Activated CD4-positive, alpha-beta memory T cell treated with anti-CD3 and anti-CD28 coated beads for 36 hours (primary cell): Measurements from ENCODE around the gene IDS. TPM values are rescaled to one million over a fixed set of nuclear protein-coding genes. Genes with fewer than 3 reads are reported as not detected.
"Not testable (repeated sequence)": the region's sequence is repeated elsewhere in the genome, so short reads cannot be mapped to it uniquely, and the experiment has no call there.

Experiments
- CTCF ChIA-PET: fragments of 350-600 bp; sonication (Branson Sonifier 250); formaldehyde crosslinking; loops from one replicate; lab custom pipeline; 2021; ENCODE audit warnings: antibody characterized with exemption, inconsistent platforms; lab: Charles Lee
- POLR2A ChIA-PET: fragments of 350-600 bp; sonication (Branson Sonifier 250); formaldehyde crosslinking; loops from one replicate; lab custom pipeline; 2021; ENCODE audit warnings: antibody characterized with exemption; lab: Charles Lee
- DNase-seq: peaks from one replicate; pipeline ENCODE4 v3.0.0-alpha.2; 2020
- H3K27ac Mint-ChIP-seq: one replicate; pipeline ENCODE4 v1.8.0; 2021; ENCODE audit warnings: mixed read lengths
- H3K27me3 Mint-ChIP-seq: one replicate; pipeline ENCODE4 v1.8.0; 2021; ENCODE audit warnings: mixed read lengths
- H3K36me3 Mint-ChIP-seq: one replicate; pipeline ENCODE4 v1.8.0; 2021; ENCODE audit warnings: mixed read lengths
- H3K4me1 Mint-ChIP-seq: one replicate; pipeline ENCODE4 v1.8.0; 2021; ENCODE audit warnings: low read depth, mixed read lengths
- H3K4me3 Mint-ChIP-seq: one replicate; pipeline ENCODE4 v1.8.0; 2021; ENCODE audit warnings: mild to moderate bottlenecking, mixed read lengths
- H3K9me3 Mint-ChIP-seq: one replicate; pipeline ENCODE4 v1.8.0; 2021; ENCODE audit warnings: mixed read lengths
- intact Hi-C: fragments of 100-400 bp; cut with micrococcal nuclease; formaldehyde crosslinking; loops from one replicate; pipeline ENCODE4 v1.15.1; 2023
- total RNA-seq, 2 experiments: library from RNA; stranded (reverse); gene quantifications; one replicate each; pipeline ENCODE4 v1.2.3, GENCODE V29; 2021

The IDS gene
- total RNA-seq, 2 experiments from 2014 or later, result 71.6 to 72.2 TPM

GRCh38 chrX:149510386-149510785 lies 5.3 kb upstream of the IDS start:
- H3K4me3 Mint-ChIP-seq, result no peak overlapping the region

GRCh38 chrX:149508467-149508866 lies 3.4 kb upstream of the IDS start:
- CTCF ChIA-PET, result no interaction called here
- intact Hi-C loops, result no loop called here
- no peak for DNase-seq

More at GRCh38 chrX:149510386-149510785, 5.3 kb upstream of the IDS start:
- ChIA-PET CTCF (interaction anchor here (0.7 to 2.6 kb wide), 2 partner anchors 12 to 25 kb away, joined by 3 to 27 read pairs; no protein-coding TSS in a partner anchor), POLR2A (interaction anchor here (1.6 kb wide), 1 partner anchor 11 kb away, joined by 4 read pairs; no protein-coding TSS in a partner anchor)
- intact Hi-C loops, result no loop called here
- H3K9me3 Mint-ChIP-seq, result no peaks in the 10 kb centered on the region
- DNase-seq, result no peak
- peaks cover 8% of the 10 kb centered on the region for H3K4me1 Mint-ChIP-seq
- H3K27ac Mint-ChIP-seq, result no peak overlapping the region
- no peaks in the 10 kb centered on the region for H3K27me3 Mint-ChIP-seq
- H3K36me3 Mint-ChIP-seq, result no peaks in the 10 kb centered on the region

GRCh38 chrX:149506349-149506748 lies 1.2 kb upstream of the IDS start:
- no peak overlapping the region for H3K4me3 Mint-ChIP-seq
- H3K27ac Mint-ChIP-seq, result peak overlapping the region; percentile 33
- H3K9me3 Mint-ChIP-seq, result no peaks in the 10 kb centered on the region
- DNase-seq, result no peak
- peaks cover 13% of the 10 kb centered on the region for H3K4me1 Mint-ChIP-seq
- POLR2A ChIA-PET, result interaction anchor here (1.3 to 3.0 kb wide), 2 partner anchors 16 to 34 kb away, joined by 3 to 31 read pairs; partner anchors contain the start of gene EOLA1
- no peaks in the 10 kb centered on the region for H3K27me3 Mint-ChIP-seq
- peaks cover 4% of the 10 kb centered on the region for H3K36me3 Mint-ChIP-seq
- CTCF ChIA-PET, result no interaction called here
- intact Hi-C loops, result no loop called here

More at GRCh38 chrX:149508467-149508866, 3.4 kb upstream of the IDS start:
- peaks cover 2% of the 10 kb centered on the region for H3K36me3 Mint-ChIP-seq
- H3K4me1 Mint-ChIP-seq, result peaks cover 9% of the 10 kb centered on the region
- H3K27me3 Mint-ChIP-seq, result no peaks in the 10 kb centered on the region
- H3K4me3 Mint-ChIP-seq, result no peak overlapping the region
- no peaks in the 10 kb centered on the region for H3K9me3 Mint-ChIP-seq
- POLR2A ChIA-PET, result no interaction called here
- H3K27ac Mint-ChIP-seq, result no peak overlapping the region

GRCh38 chrX:149505671-149506070 lies 565 bp upstream of the IDS start:
- Mint-ChIP-seq H3K27me3 (no peaks in the 10 kb centered on the region), H3K9me3 (no peaks in the 10 kb centered on the region), H3K4me3 (peak overlapping the region; percentile 97), H3K27ac (peak overlapping the region; percentile 72), H3K4me1 (peaks cover 19% of the 10 kb centered on the region), H3K36me3 (peaks cover 4% of the 10 kb centered on the region)
- DNase-seq, result no peak
- intact Hi-C loops, result loop anchor here (2.0 kb wide), 1 partner anchor 15 kb away; no protein-coding TSS in a partner anchor
- CTCF ChIA-PET, result interaction anchor here (2.6 kb wide), 1 partner anchor 34 kb away, joined by 16 read pairs; the partner anchor contains the start of gene EOLA1
- POLR2A ChIA-PET, result interaction anchor here (1.3 to 3.0 kb wide), 4 partner anchors 8 to 35 kb away, joined by 3 to 31 read pairs (median 4); partner anchors contain the start of gene EOLA1

GRCh38 chrX:149504226-149504914 lies 736 bp downstream of the IDS start:
- Mint-ChIP-seq H3K27ac (peak overlapping the region; percentile 99), H3K4me1 (peaks cover 29% of the 10 kb centered on the region), H3K9me3 (no peaks in the 10 kb centered on the region), H3K4me3 (peak overlapping the region; percentile 97), H3K36me3 (peaks cover 7% of the 10 kb centered on the region), H3K27me3 (no peaks in the 10 kb centered on the region)
- POLR2A ChIA-PET, result interaction anchor here (1.0 to 3.0 kb wide), 6 partner anchors 9 to 120 kb away, joined by 3 to 31 read pairs (median 4); partner anchors contain the start of gene EOLA1
- intact Hi-C loops, result loop anchor here (1.0 to 2.0 kb wide), 3 partner anchors 16 to 127 kb away; partner anchors contain the start of gene TMEM185A
- peak; percentile 88 for DNase-seq
- CTCF ChIA-PET, result interaction anchor here (0.6 to 2.6 kb wide), 4 partner anchors 22 to 1375 kb away, joined by 3 to 16 read pairs (median 4); partner anchors contain the start of genes EOLA1 and EOLA2

GRCh38 chrX:149503446-149503845 lies 1.7 kb downstream of the IDS start:
- Mint-ChIP-seq H3K4me1 (peaks cover 29% of the 10 kb centered on the region), H3K4me3 (peak overlapping the region; percentile 97), H3K27ac (peak overlapping the region; percentile 99)
- CTCF ChIA-PET, result interaction anchor here (1.3 to 2.6 kb wide), 3 partner anchors 23 to 435 kb away, joined by 3 to 16 read pairs (median 4); partner anchors contain the start of genes EOLA1 and EOLA2
- H3K27me3 Mint-ChIP-seq, H3K9me3 Mint-ChIP-seq, H3K36me3 Mint-ChIP-seq, intact Hi-C loops: not testable (repeated sequence)
- POLR2A ChIA-PET, result interaction anchor here (1.4 to 3.0 kb wide), 2 partner anchors 17 to 37 kb away, joined by 4 to 31 read pairs; partner anchors contain the start of gene EOLA1
- DNase-seq, result peak; percentile 80

GRCh38 chrX:149502923-149503322 lies 2.2 kb downstream of the IDS start:
- H3K27me3 Mint-ChIP-seq, H3K36me3 Mint-ChIP-seq, POLR2A ChIA-PET, CTCF ChIA-PET, H3K4me3 Mint-ChIP-seq, H3K9me3 Mint-ChIP-seq, intact Hi-C loops: not testable (repeated sequence)
- DNase-seq, result peak; percentile 13
- Mint-ChIP-seq H3K27ac (peak overlapping the region; percentile 54), H3K4me1 (peaks cover 29% of the 10 kb centered on the region)

GRCh38 chrX:149499766-149500165 lies 5.3 kb downstream of the IDS start:
- no peaks in the 10 kb centered on the region for H3K27me3 Mint-ChIP-seq
- DNase-seq, result no peak
- no peak overlapping the region for H3K27ac Mint-ChIP-seq
- ChIA-PET POLR2A (interaction anchor here (0.9 kb wide), 1 partner anchor 14 kb away, joined by 3 read pairs; no protein-coding TSS in a partner anchor), CTCF (interaction anchor here (1.2 kb wide), 1 partner anchor 13 kb away, joined by 3 read pairs; no protein-coding TSS in a partner anchor)
- H3K4me1 Mint-ChIP-seq, result peaks cover 25% of the 10 kb centered on the region
- H3K4me3 Mint-ChIP-seq, result no peak overlapping the region
- intact Hi-C loops, result no loop called here
- H3K36me3 Mint-ChIP-seq, result peaks cover 24% of the 10 kb centered on the region
- H3K9me3 Mint-ChIP-seq, result no peaks in the 10 kb centered on the region

GRCh38 chrX:149498767-149499166 lies 6.3 kb downstream of the IDS start:
- CTCF ChIA-PET, result no interaction called here
- POLR2A ChIA-PET, result interaction anchor here (0.9 kb wide), 1 partner anchor 13 kb away, joined by 3 read pairs; no protein-coding TSS in a partner anchor
- peaks cover 22% of the 10 kb centered on the region for H3K36me3 Mint-ChIP-seq
- no peaks in the 10 kb centered on the region for H3K9me3 Mint-ChIP-seq
- H3K27me3 Mint-ChIP-seq, result no peaks in the 10 kb centered on the region
- peaks cover 25% of the 10 kb centered on the region for H3K4me1 Mint-ChIP-seq
- H3K4me3 Mint-ChIP-seq, result no peak overlapping the region
- H3K27ac Mint-ChIP-seq, result no peak overlapping the region
- DNase-seq, result no peak
- intact Hi-C loops, result no loop called here

GRCh38 chrX:149497626-149498025 lies 7.5 kb downstream of the IDS start:
- Mint-ChIP-seq H3K4me1 (peaks cover 25% of the 10 kb centered on the region), H3K4me3 (no peak overlapping the region)

GRCh38 chrX:149497054-149497453 lies 8.1 kb downstream of the IDS start:
- intact Hi-C loops, result no loop called here
- Mint-ChIP-seq H3K36me3 (peaks cover 24% of the 10 kb centered on the region), H3K27me3 (no peaks in the 10 kb centered on the region), H3K4me1 (peaks cover 25% of the 10 kb centered on the region), H3K27ac (no peak overlapping the region), H3K9me3 (no peaks in the 10 kb centered on the region), H3K4me3 (no peak overlapping the region)
- CTCF ChIA-PET, result no interaction called here
- DNase-seq, result no peak
- POLR2A ChIA-PET, result no interaction called here

More at GRCh38 chrX:149497626-149498025, 7.5 kb downstream of the IDS start:
- no peaks in the 10 kb centered on the region for H3K9me3 Mint-ChIP-seq
- H3K27me3 Mint-ChIP-seq, result no peaks in the 10 kb centered on the region
- intact Hi-C loops, result no loop called here
- ChIA-PET CTCF (no interaction called here), POLR2A (no interaction called here)
- H3K27ac Mint-ChIP-seq, result no peak overlapping the region
- no peak for DNase-seq
- H3K36me3 Mint-ChIP-seq, result peaks cover 22% of the 10 kb centered on the region

GRCh38 chrX:149495573-149496071 lies 9.5 kb downstream of the IDS start:
- POLR2A ChIA-PET, result no interaction called here
- CTCF ChIA-PET, result interaction anchor here (0.6 kb wide), 1 partner anchor 17 kb away, joined by 3 read pairs; no protein-coding TSS in a partner anchor

More at GRCh38 chrX:149495573-149496071, 9.5 kb downstream of the IDS start:
- Mint-ChIP-seq H3K36me3 (peaks cover 28% of the 10 kb centered on the region), H3K27ac (no peak overlapping the region), H3K9me3 (no peaks in the 10 kb centered on the region), H3K4me1 (peaks cover 12% of the 10 kb centered on the region), H3K4me3 (no peak overlapping the region), H3K27me3 (no peaks in the 10 kb centered on the region)
- no peak for DNase-seq
- intact Hi-C loops, result no loop called here
